ENCODE results near the gene AVPR2.

AVPR2 gene

GRCh38 chrX:153952373-153953026, 48.0 kb downstream of the AVPR2 start:
- no peak for DNase-seq (ENCODE audit: low read depth in 2 of 2)

- DNase-seq (ENCODE audit: low read depth in 2 of 2): peak; percentile 58 to 71
Observed at GRCh38 chrX:153953342-153953830, 48.9 kb downstream of the AVPR2 start.

GRCh38 chrX:153953892-153954557, 49.6 kb downstream of the AVPR2 start:
- no peak for DNase-seq (ENCODE audit: low read depth in 2 of 2)

- no peak for DNase-seq (ENCODE audit: low read depth in 2 of 2)
Observed at GRCh38 chrX:153954558-153955227, 50.2 kb downstream of the AVPR2 start.

GRCh38 chrX:153955228-153955732, 50.8 kb downstream of the AVPR2 start:
- DNase-seq (ENCODE audit: low read depth in 2 of 2): no peak

GRCh38 chrX:153956044-153956907, 51.8 kb downstream of the AVPR2 start:
- no peak for DNase-seq (ENCODE audit: low read depth in 2 of 2)

Measured in stimulated activated CD8-positive, alpha-beta memory T cell treated with anti-CD3 and anti-CD28 coated beads, Interleukin-15, amount 100 ng/mL, for 48 hours (primary cell).